Panc1 (cell line): ENCODE measurements around the gene SRRT.

Source experiments
- SIN3A ChIP-seq: IDR thresholded peaks from 2 replicates; pipeline ENCODE4 v1.6.1; 2012; ENCODE audit warnings: low read depth, mild to moderate bottlenecking, low read length, moderate library complexity, borderline replicate concordance; ENCODE audit not compliant: insufficient read depth
- TF ChIP-seq, protein P1 (sequence below): fragments of 450-650 bp; IDR thresholded peaks from 2 replicates; pipeline ENCODE4 v1.5.1; 2017; ENCODE audit warnings: mild to moderate bottlenecking

DNA sequence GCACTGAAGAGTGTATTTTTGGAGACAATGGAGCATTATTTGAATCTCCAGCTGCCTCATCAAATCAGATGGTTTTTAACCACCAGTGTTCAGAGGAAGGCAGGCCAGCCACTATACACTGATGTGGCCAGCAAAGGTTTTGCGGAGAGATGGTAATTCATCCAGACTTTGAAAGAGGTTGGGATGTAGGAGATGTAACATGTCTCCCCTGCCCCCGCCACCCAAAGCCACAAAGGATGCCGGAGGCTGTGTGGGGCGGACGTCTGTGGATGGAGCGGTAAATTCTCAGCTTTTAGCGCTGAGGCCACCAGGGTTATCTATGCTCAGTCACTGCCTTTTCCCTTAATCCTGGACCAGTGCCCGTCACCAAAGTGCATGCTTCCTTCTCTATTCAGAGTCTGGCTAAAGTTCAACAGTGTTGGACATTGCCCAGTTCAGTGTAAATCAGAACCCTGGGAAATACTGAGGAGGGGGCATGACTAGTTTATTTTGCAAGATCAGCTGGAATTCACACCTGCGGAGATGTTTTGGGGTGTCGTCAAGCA lies 11.4 kb upstream of the SRRT start:
- no peak for TF ChIP-seq SIN3A
- TF ChIP-seq, protein P1, sequence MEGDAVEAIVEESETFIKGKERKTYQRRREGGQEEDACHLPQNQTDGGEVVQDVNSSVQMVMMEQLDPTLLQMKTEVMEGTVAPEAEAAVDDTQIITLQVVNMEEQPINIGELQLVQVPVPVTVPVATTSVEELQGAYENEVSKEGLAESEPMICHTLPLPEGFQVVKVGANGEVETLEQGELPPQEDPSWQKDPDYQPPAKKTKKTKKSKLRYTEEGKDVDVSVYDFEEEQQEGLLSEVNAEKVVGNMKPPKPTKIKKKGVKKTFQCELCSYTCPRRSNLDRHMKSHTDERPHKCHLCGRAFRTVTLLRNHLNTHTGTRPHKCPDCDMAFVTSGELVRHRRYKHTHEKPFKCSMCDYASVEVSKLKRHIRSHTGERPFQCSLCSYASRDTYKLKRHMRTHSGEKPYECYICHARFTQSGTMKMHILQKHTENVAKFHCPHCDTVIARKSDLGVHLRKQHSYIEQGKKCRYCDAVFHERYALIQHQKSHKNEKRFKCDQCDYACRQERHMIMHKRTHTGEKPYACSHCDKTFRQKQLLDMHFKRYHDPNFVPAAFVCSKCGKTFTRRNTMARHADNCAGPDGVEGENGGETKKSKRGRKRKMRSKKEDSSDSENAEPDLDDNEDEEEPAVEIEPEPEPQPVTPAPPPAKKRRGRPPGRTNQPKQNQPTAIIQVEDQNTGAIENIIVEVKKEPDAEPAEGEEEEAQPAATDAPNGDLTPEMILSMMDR, result no peak
